Fibroblast of mammary gland (primary cell): ENCODE measurements around the gene LEFTY2.

Experiments used
- DNase-seq: peaks from one replicate; pipeline ENCODE4 v3.0.0-alpha.2; 2010; ENCODE audit warnings: low read depth
- H3K4me3 ChIP-seq: 2 replicates; pipeline ENCODE4 v1.5.1; 2011; ENCODE audit warnings: low read depth, mild to moderate bottlenecking, low read length, moderate library complexity; ENCODE audit not compliant: control insufficient read depth
- TF ChIP-seq, protein P1 (sequence below): conservative IDR thresholded peaks from 2 replicates; pipeline ENCODE4 v1.5.1; 2011; ENCODE audit warnings: low read depth, low read length, inconsistent platforms; ENCODE audit not compliant: control insufficient read depth, insufficient read depth

LEFTY2 gene

DNA sequence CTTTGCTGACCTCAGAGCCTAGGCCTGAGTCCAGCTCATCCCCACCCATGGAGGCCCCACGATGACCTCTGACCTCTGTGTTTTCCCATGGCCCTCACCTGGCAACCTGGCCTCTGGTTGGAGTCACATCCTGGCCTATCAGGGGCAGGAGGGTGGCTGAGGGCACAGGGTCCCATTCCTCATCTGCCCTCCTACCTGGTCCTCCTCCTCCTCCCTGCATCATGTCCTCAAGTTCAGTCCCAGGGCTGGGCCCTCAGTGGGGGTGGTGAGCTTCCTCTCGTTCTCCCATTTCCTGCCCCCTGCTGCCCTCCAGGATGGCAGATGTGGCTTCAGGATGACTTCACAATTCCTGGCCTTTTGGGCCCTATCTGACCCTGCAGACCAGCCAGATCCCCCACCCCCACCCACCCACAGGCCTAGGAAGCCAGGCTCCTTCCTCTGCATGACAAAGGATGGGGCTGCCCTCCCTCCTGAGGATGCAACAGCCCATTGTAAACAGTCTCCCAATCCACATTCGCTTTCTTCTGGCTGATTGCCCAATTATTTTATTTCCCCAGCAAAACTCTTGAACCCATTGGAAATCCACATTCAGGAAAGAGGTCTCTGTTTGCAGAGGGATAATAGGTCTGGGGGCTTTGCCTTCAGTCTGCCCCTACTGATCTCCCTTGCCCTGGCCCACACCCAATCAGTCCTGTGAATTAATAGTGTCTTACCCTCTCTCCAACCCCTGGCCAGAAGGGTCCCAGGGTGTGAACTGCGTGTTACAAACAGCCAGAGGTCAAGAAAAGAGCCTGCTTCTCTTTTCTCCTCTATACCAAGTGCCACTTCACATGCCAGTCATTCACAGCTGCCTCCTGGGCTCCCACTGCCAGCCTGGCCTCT, 41.7 kb downstream of the LEFTY2 start:
- no peak for DNase-seq
- TF ChIP-seq, protein P1, sequence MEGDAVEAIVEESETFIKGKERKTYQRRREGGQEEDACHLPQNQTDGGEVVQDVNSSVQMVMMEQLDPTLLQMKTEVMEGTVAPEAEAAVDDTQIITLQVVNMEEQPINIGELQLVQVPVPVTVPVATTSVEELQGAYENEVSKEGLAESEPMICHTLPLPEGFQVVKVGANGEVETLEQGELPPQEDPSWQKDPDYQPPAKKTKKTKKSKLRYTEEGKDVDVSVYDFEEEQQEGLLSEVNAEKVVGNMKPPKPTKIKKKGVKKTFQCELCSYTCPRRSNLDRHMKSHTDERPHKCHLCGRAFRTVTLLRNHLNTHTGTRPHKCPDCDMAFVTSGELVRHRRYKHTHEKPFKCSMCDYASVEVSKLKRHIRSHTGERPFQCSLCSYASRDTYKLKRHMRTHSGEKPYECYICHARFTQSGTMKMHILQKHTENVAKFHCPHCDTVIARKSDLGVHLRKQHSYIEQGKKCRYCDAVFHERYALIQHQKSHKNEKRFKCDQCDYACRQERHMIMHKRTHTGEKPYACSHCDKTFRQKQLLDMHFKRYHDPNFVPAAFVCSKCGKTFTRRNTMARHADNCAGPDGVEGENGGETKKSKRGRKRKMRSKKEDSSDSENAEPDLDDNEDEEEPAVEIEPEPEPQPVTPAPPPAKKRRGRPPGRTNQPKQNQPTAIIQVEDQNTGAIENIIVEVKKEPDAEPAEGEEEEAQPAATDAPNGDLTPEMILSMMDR: no peak
- no peak overlapping the region for H3K4me3 ChIP-seq

DNA sequence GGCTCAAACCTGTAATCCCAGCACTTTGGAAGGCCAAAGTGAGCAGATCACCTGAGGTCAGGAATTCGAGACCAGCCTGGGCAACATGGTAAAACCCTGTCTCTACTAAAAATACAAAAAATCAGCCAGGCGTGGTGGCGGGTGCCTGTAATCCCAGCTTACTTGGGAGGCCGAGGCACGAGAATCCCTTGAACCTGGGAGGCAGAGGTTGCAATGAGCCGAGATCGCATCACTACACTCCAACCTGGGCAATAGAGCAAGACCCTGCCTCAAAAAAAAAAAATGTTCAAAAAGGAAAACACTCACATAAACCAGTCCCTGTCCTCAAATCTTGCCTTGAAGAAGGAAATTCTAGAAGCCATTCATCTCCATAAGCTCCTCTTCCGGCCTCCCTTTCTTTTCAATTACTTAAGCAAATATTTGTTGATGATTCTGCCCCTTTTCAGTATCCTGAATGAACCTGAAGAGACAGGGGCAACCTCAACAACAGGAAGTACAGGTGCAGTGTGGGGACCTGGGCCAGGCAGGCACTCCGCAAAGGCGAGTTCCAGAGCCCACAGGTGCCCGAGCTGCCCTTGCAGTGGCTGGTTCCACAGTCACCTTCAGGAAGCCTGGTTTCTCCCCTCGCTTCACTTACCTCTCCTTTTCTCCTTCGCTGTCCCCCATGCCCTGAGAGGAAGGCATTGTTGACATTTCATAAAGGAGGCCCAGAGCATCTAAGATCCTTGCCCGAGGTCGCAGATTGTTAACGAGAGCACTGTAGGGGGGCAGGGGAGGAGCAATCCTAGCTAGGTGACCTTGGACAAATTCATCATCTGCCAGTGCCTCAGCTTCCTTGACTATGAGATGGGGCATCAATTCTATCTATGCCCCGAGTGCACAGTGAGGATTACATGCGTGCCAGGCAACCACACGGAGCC, 43.2 kb downstream of the LEFTY2 start:
- no peak for DNase-seq
- TF ChIP-seq, protein P1: no peak
- no peak overlapping the region for H3K4me3 ChIP-seq

DNA sequence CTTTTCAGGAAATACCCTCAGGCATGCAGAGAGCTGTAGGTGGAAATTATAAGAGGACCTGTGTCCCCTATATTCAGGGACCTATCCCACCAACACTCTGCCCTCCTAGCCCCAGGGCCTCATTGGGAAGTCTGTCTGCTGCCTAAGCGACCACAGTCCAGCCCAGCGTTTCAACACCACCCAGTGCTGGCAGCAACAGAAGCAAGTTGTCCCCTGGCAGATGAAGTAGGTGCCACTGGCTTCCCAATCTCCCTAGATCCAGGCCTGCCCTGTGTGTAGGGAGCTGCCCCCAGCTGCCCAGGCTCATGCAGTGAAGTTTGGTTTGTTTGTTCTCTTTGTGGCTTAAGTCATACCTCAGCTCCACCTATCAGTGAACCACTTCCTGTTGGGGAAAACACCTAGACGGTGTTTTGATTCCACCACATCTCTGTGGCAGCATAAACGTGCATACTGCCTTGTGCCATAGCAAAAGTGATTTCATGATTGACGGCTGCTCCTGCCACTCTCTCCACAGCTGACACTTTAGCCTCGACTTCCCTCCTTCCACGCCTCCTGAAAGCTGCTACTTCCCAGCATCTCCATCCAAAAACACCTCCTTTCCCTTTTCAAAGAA, 44.0 kb downstream of the LEFTY2 start:
- TF ChIP-seq, protein P1: no peak
- DNase-seq: no peak
- H3K4me3 ChIP-seq: no peak overlapping the region

DNA sequence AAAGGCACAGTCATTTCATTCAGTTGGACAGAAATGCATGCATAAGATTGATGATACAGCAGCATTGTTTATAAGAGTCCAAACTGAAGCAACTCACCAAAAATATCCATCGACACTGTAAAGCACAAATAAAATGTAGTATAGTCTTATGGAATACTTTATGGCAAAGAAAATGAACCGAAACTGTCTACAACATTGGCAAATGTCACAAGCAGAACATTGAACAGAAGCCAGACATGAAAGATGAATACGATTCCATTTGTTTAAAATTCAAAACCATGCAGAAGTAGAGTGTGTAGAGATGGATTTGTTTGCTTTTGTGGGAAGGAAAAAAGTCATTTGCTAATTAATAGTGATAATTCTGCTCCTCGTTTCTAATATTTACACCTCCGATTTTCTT, 44.5 kb downstream of the LEFTY2 start:
- DNase-seq: no peak
- TF ChIP-seq, protein P1: no peak
- H3K4me3 ChIP-seq: no peak overlapping the region

DNA sequence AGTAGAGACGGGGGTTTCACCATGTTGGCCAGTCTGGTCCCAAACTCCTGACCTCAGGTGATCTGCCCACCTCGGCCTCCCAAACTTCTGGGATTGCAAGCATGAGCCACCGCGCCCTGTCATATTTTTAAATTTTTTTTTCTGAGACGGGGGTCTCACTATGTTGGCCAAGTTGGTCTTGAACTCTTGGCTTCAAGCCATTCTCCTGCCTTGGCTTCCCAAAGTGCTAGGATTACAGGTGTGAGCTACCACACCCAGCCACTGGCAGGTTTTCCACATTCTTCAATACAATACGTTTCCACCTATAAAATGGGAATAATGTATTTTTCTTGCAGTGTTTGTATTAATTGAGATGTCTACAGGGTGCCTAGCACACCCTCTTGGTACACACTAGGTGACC, 48.7 kb downstream of the LEFTY2 start:
- no peak for DNase-seq
- H3K4me3 ChIP-seq: no peak overlapping the region
- TF ChIP-seq, protein P1: no peak

DNA sequence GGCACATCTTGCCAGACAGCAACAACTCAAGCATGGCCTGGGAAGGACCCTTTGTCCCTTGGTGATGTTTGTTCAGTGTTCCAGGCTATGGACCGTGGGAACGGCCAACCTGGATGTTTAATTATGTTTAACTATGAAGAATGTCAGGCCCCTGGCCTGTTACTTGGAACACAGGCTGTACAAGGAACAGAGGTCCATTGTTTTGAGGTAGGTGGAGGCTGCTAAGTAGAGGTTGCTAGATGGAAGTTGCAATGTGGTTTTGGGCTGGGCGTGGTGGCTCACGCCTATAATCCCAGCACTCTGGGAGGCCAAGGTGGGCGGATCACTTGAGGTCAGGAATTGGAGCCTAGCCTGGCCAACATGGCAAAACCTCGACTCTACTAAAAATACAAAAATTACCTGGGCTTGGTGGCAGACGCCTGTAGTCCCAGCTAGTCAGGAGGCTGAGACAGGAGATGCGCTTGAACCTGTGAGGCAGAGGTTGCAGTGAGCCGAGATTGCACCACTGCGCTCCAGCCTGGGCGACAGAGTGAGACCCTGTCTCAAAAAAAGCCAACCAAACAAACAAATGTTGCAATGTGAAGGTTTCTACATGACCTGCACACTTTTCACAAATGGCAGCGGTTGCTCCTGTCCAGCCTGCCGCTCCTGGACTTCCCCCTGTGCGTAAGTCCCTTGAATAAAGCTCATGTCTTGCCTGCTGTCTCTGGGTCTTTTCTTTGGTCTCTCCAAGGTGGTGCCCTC, 49.6 kb downstream of the LEFTY2 start:
- TF ChIP-seq, protein P1: no peak
- no peak overlapping the region for H3K4me3 ChIP-seq
- no peak for DNase-seq
